ENCODE data around the gene GPR108. TPM values are rescaled to one million over a fixed set of nuclear protein-coding genes. Genes with fewer than 3 reads are reported as not detected.

GPR108 gene
- total RNA-seq, 1 experiment from 2014 or later: 60.0 TPM

DNA sequence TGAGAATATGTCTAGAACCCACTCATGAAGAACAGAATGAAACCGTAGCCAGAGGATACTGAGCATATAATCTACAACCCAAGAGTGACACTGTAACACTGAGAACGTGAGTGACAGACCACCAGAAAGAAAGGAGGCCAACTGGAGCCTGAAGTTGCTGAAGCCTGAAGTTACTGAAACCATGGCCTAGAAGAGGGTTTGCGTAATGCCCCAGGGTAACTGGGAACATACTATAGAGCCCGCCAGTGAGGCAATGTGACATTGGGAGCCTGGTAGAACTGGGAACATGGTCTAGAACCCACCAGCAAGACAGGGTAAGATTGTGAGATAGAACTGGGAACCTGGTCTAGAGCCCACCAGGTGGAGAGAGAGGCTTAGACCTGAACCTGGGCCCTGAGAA, 51.9 kb downstream of the GPR108 start:
- no peak for DNase-seq (ENCODE audit: extremely low read depth, low read depth)

DNA sequence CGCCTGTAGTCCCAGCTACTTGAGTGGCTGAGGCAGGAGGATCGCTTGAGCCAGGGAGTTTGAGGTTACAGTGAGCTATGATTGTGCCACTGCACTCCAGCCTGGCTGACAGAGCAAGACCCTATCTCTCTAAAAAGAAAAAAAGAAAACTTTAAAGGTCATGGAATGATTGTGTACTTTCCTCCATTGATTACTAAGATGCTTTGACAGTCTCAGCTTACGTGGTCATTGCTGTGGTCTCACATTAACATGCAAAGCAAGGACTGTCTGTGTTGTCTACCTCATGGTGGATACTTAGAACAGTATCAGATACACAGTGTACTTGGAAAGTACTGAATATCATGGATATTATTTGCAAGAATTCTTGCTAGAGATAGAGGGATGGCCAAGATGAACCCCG, 53.4 kb downstream of the GPR108 start:
- no peak for DNase-seq (ENCODE audit: extremely low read depth, low read depth)

DNA sequence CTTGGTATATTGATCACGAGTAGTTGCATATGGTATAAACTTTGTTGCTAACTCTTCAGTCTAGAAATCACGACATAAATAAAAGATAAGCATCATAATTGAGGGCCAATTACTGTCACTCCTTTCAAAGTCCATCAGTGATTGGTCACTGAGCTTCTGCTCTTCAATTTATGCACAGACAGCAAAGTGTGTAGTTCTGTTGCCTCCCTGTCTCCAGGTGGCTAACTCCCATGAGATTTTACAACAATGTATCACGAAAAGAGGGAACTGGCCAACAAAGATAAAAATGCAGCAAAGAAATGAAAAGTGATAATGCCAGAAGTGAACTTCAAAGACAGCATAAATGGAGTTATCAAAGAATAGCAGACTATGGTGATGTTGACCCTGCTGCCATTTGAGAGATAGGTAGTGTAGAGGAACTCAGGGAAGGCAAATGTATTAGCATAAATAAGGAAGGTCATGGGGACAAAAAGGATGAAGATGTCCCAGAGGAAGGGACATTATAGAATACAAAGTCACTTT, 54.7 kb downstream of the GPR108 start:
- no peak for DNase-seq (ENCODE audit: extremely low read depth, low read depth)

DNA sequence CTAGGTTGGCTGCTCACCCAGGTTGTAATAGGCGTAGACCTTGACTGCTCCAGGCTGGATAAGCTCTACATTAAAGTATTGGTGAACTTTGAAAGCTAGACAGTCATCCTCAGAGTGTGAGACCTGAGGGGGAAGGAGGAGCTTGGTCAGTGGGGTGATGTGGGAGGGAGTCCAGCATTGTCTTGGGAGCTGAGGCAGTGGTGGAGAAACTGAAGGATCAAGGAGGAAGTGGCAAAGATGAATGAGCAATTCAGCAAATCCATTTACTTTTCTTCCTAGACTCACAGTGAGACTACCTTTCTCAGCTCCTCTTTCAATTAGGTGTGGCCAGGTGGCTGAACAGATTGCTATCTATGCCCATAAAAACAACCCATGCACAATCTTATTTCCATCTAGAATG, 57.2 kb downstream of the GPR108 start:
- no peak for DNase-seq (ENCODE audit: extremely low read depth, low read depth)

Other genes with a start within 250 kb of the GPR108 start
- 4.4 and 6.5 TPM in 2 replicates for gene TUBB4A, start 235.3 kb downstream of the GPR108 start, total RNA-seq (2014; rRNA removed; shearing (Covaris generic))
- 35.4 and 40.4 TPM in 2 replicates for gene TNFSF9, start 206.6 kb downstream of the GPR108 start, total RNA-seq (2014; rRNA removed; shearing (Covaris generic))
- gene CD70, start 146.4 kb downstream of the GPR108 start, total RNA-seq (2014; rRNA removed; shearing (Covaris generic)): 136 and 144 TPM in 2 replicates
- not detected in 2 replicates for gene TNFSF14, start 67.4 kb downstream of the GPR108 start, total RNA-seq (2014; rRNA removed; shearing (Covaris generic))
- gene C3, start 16.9 kb downstream of the GPR108 start, total RNA-seq (2014; rRNA removed; shearing (Covaris generic)): 3.3 and 3.5 TPM in 2 replicates
- 45.1 and 49.2 TPM in 2 replicates for gene TRIP10, start 2.1 kb upstream of the GPR108 start, total RNA-seq (2014; rRNA removed; shearing (Covaris generic))
- gene SH2D3A, start 29.9 kb upstream of the GPR108 start, total RNA-seq (2014; rRNA removed; shearing (Covaris generic)): 8.1 and 11.4 TPM in 2 replicates
- 1.2 and 1.4 TPM in 2 replicates for gene VAV1, start 35.1 kb upstream of the GPR108 start, total RNA-seq (2014; rRNA removed; shearing (Covaris generic))
- not detected in 2 replicates for gene ADGRE1, start 150.0 kb upstream of the GPR108 start, total RNA-seq (2014; rRNA removed; shearing (Covaris generic))